WERI-Rb-1 (cell line): ENCODE measurements around the gene LCE3A.
"Not testable (repeated sequence)": the region's sequence is repeated elsewhere in the genome, so short reads cannot be mapped to it uniquely, and the experiment has no call there.

Experiments used
- DNase-seq: peaks from one replicate; pipeline ENCODE4 v3.0.0-alpha.2; 2020
- H3K27ac ChIP-seq: fragments of 250-450 bp; sonication (Bioruptor Pico); 2 replicates; pipeline ENCODE4 v1.5.1; 2020; ENCODE audit warnings: mild to moderate bottlenecking, moderate library complexity
- H3K27me3 ChIP-seq: fragments of 250-450 bp; sonication (Bioruptor Pico); 2 replicates; pipeline ENCODE4 v1.5.1; 2021; ENCODE audit warnings: mild to moderate bottlenecking, low read depth, moderate library complexity; ENCODE audit not compliant: insufficient read depth, severe bottlenecking
- H3K36me3 ChIP-seq: fragments of 250-450 bp; sonication (Bioruptor Pico); 2 replicates; pipeline ENCODE4 v1.5.1; 2020; ENCODE audit warnings: mild to moderate bottlenecking, moderate library complexity
- H3K4me3 ChIP-seq: 2 replicates; pipeline ENCODE4 v1.5.1; 2011; ENCODE audit warnings: low read depth, mild to moderate bottlenecking, control low read depth, low read length
- H3K9me3 ChIP-seq: fragments of 250-450 bp; sonication (Bioruptor Pico); 2 replicates; pipeline ENCODE4 v1.5.1; 2021; ENCODE audit warnings: mild to moderate bottlenecking, moderate library complexity; ENCODE audit not compliant: severe bottlenecking
- TF ChIP-seq, protein P1 (sequence below): IDR thresholded peaks from 2 replicates; pipeline ENCODE4 v1.5.1; 2011; ENCODE audit warnings: low read depth, mild to moderate bottlenecking, control low read depth, inconsistent platforms, low read length

Gene LCE3A, protein sequence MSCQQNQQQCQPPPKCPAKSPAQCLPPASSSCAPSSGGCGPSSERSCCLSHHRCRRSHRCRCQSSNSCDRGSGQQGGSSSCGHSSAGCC

GRCh38 chr1:152622803-152623202 lies at the start of gene LCE3A:
Gene LCE3A (minus strand): TSS chr1:152623103. CDS start chr1:152623103, 0 bp downstream.
- no peak for DNase-seq

DNA sequence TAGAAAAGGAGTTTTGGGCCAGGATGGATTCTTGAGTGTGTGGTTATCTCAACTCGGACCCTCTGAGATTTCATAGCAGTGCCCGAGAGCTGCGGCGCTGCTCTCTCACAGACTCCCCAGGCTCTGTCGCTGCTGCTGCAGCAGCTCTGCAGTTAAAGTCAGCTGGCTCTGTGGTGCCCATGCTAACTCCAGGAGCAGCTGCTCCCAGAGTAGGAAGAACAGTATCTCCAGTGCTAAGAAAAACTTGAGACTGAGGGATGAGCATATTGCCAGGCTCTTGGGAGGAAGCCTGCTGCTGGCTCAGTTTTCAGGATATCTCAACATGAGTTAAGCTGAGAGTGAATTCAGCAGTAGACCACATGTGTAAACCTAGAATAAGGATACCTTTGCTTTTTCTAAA lies 44.7 kb upstream of the LCE3A start:
- no peaks in the 10 kb centered on the region for H3K36me3 ChIP-seq
- peaks cover 97% of the 10 kb centered on the region for H3K27me3 ChIP-seq
- H3K27ac ChIP-seq: no peak overlapping the region

More at GRCh38 chr1:152622803-152623202, at the start of gene LCE3A:
- Histone ChIP-seq H3K9me3 (peaks cover 19% of the 10 kb centered on the region), H3K27me3 (peaks cover 85% of the 10 kb centered on the region), H3K27ac (no peak within 1 kb of the TSS), H3K36me3 (no peaks in the 10 kb centered on the region), H3K4me3 (no peak within 1 kb of the TSS)
- TF ChIP-seq, protein P1, sequence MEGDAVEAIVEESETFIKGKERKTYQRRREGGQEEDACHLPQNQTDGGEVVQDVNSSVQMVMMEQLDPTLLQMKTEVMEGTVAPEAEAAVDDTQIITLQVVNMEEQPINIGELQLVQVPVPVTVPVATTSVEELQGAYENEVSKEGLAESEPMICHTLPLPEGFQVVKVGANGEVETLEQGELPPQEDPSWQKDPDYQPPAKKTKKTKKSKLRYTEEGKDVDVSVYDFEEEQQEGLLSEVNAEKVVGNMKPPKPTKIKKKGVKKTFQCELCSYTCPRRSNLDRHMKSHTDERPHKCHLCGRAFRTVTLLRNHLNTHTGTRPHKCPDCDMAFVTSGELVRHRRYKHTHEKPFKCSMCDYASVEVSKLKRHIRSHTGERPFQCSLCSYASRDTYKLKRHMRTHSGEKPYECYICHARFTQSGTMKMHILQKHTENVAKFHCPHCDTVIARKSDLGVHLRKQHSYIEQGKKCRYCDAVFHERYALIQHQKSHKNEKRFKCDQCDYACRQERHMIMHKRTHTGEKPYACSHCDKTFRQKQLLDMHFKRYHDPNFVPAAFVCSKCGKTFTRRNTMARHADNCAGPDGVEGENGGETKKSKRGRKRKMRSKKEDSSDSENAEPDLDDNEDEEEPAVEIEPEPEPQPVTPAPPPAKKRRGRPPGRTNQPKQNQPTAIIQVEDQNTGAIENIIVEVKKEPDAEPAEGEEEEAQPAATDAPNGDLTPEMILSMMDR: no peak

DNA sequence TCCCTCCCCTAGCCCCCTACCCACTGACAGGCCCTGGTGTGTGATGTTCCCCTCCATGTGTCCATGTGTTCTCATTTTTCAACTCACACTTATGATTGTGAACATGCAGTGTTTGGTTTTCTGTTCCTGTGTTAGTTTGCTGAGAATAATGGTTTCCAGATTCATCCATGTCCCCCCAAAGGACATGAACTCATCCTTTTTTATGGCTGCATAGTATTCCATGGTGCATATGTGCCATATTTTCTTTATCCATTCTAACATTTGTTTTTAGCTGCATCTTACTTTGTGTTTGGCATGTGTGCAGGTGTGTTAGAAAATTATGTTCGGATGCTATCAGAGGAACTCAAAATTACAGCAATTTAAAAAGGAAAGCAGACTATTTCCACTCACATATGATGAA lies 43.3 kb upstream of the LCE3A start:
- not testable (repeated sequence) for H3K36me3 ChIP-seq, H3K4me3 ChIP-seq, H3K27ac ChIP-seq, H3K9me3 ChIP-seq, DNase-seq
- peaks cover 95% of the 10 kb centered on the region for H3K27me3 ChIP-seq

More for the DNA sequence above, 44.7 kb upstream of the LCE3A start:
- Histone ChIP-seq H3K9me3 (peaks cover 6% of the 10 kb centered on the region), H3K4me3 (no peak overlapping the region)
- DNase-seq: no peak
- TF ChIP-seq, protein P1: no peak

DNA sequence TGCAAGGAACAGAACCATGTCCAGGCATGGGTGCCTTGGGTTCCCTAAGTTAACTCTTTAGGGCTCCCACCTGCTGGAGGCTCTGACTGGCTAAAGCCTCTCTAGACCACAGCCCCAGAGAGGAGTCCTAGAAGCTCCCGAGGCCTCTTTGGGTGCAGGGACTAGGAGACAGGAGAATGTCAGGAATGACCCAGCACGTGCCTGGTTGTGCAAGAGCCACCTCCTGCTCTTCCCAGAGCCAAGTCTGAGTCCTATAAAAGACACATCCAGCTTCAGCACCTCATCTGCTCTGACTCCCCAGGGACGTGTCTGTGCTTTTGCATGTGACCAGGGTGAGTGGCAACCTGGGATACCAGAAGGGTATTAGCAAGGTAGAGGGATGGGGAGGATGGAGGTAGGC lies 40.2 kb upstream of the LCE3A start, which contains the start of gene LCE2D:
Gene LCE2D, plus strand, starts transcription at position 283 of the 400 bp plus-strand sequence. CDS start 726 bp downstream, outside the sequence.
- H3K4me3 ChIP-seq: no peak within 1 kb of the TSS
- TF ChIP-seq, protein P1: no peak
- H3K9me3 ChIP-seq: peaks cover 6% of the 10 kb centered on the region
- peaks cover 94% of the 10 kb centered on the region for H3K27me3 ChIP-seq
- no peaks in the 10 kb centered on the region for H3K36me3 ChIP-seq
- DNase-seq: no peak
- H3K27ac ChIP-seq: no peak within 1 kb of the TSS

DNA sequence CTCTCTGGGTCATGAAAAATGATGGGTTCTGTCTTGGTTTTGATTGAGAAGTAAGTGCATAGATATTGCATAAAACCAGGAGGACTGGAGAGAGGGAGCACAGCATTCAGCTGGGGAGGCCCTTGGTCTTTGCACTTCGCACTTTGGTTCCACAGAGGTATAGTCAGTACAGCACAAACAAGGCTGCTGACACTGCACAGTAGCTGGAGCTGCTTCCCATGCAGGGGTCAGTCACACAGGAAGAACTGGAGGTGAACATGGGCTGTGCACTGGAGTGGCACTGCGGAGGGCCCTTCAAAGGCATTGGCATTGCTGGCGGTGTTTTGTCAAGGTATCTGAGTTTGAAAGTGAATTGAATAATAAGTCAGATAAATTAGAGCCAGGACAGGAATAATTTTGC lies 35.7 kb upstream of the LCE3A start:
- TF ChIP-seq, protein P1: no peak
- H3K36me3 ChIP-seq: no peaks in the 10 kb centered on the region
- H3K27ac ChIP-seq: no peak overlapping the region
- H3K4me3 ChIP-seq: no peak overlapping the region
- H3K9me3 ChIP-seq: no peaks in the 10 kb centered on the region
- DNase-seq: no peak
- H3K27me3 ChIP-seq: peaks cover 91% of the 10 kb centered on the region

GRCh38 chr1:152657677-152658076 lies 34.8 kb upstream of the LCE3A start:
- no peak overlapping the region for H3K27ac ChIP-seq
- TF ChIP-seq, protein P1: no peak
- DNase-seq: no peak
- no peaks in the 10 kb centered on the region for H3K36me3 ChIP-seq
- no peak overlapping the region for H3K4me3 ChIP-seq
- H3K9me3 ChIP-seq: no peaks in the 10 kb centered on the region
- H3K27me3 ChIP-seq: peaks cover 90% of the 10 kb centered on the region
